H1 (cell line): ENCODE data around the gene ERN2. TPM values are rescaled to one million over a fixed set of nuclear protein-coding genes. Genes with fewer than 3 reads are reported as not detected.

Source experiments
- CTCF ChIA-PET: fragments of 300-600 bp; sonication (Branson Sonifier 250); formaldehyde crosslinking; loops from one replicate; lab custom pipeline; 2021; ENCODE audit not compliant: partially characterized antibody; lab: Charles Lee
- POLR2A ChIA-PET: fragments of 300-600 bp; sonication (Branson Sonifier 250); formaldehyde crosslinking; loops from one replicate; lab custom pipeline; 2021; ENCODE audit warnings: inconsistent platforms; ENCODE audit not compliant: partially characterized antibody; lab: Charles Lee
- DNase-seq, 2 experiments: peaks; one replicate each; pipeline versions ENCODE4 v3.0.0 to v3.0.0-alpha.2; 2010 to 2022; ENCODE audit warnings: low spot score in 2 of 2, low read depth in 1 of 2, mixed read lengths in 1 of 2
- FAIRE-seq: peaks from 2 replicates; lab custom pipeline; 2011; peaks lifted over from hg19 to GRCh38; lab: Jason Lieb, UNC
- H2AFZ ChIP-seq: 2 replicates; pipeline ENCODE4 v1.8.1; 2012; ENCODE audit warnings: low read length, inconsistent platforms
- H2AK5ac ChIP-seq: 2 replicates; pipeline ENCODE4 v1.6.1; 2013; ENCODE audit warnings: low read depth, low read length
- H2BK120ac ChIP-seq: replicated peaks from 2 replicates; pipeline ENCODE3; 2013; ENCODE audit warnings: low read depth, low read length, inconsistent platforms
- H2BK12ac ChIP-seq: 2 replicates; pipeline ENCODE4 v1.6.1; 2013; ENCODE audit warnings: low read depth, low read length
- H2BK15ac ChIP-seq: 2 replicates; pipeline ENCODE4 v1.6.1; 2013; ENCODE audit warnings: low read length
- H2BK20ac ChIP-seq: 2 replicates; pipeline ENCODE4 v1.6.1; 2013; ENCODE audit warnings: low read length
- H2BK5ac ChIP-seq: 2 replicates; pipeline ENCODE4 v1.6.1; 2013; ENCODE audit warnings: low read depth, low read length
- H3K14ac ChIP-seq: 2 replicates; pipeline ENCODE4 v1.6.1; 2013; ENCODE audit warnings: inconsistent platforms; ENCODE audit not compliant: insufficient read length
- H3K18ac ChIP-seq: 2 replicates; pipeline ENCODE4 v1.6.1; 2013; ENCODE audit warnings: low read length; ENCODE audit errors: extremely low read depth
- H3K23ac ChIP-seq: 2 replicates; pipeline ENCODE4 v1.6.1; 2013; ENCODE audit warnings: inconsistent platforms; ENCODE audit not compliant: insufficient read length
- H3K23me2 ChIP-seq: 2 replicates; pipeline ENCODE4 v1.6.1; 2013; ENCODE audit warnings: low read depth, low read length
- H3K27ac ChIP-seq: 2 replicates; pipeline ENCODE4 v1.6.1; 2011; ENCODE audit warnings: low read depth, low read length, inconsistent platforms
- H3K27me3 ChIP-seq, 4 experiments: replicated peaks in 1 of 4; 1 replicate in 1 of 4; 2 replicates in 3 of 4; pipeline versions ENCODE4 v1.6.1 to v1.8.1; 2011 to 2013; ENCODE audit warnings: low read length in 3 of 4, mild to moderate bottlenecking in 3 of 4, inconsistent platforms in 2 of 4, mixed read lengths in 2 of 4, moderate library complexity in 1 of 4; ENCODE audit not compliant: control insufficient read depth in 3 of 4, insufficient read depth in 3 of 4; ENCODE audit errors: extremely low read depth in 1 of 4
- H3K36me3 ChIP-seq, 4 experiments: 2 replicates each; pipeline versions ENCODE4 v1.6.1 to v1.8.1; 2011 to 2013; ENCODE audit warnings: mild to moderate bottlenecking in 4 of 4, low read length in 3 of 4, moderate library complexity in 2 of 4, control low read depth in 1 of 4, inconsistent platforms in 1 of 4; ENCODE audit not compliant: insufficient read depth in 4 of 4, control insufficient read depth in 2 of 4
- H3K4ac ChIP-seq: replicated peaks from 2 replicates; pipeline ENCODE3; 2013; ENCODE audit warnings: low read length, low read depth, mixed read lengths, inconsistent platforms; ENCODE audit not compliant: insufficient read length
- H3K4me1 ChIP-seq, 4 experiments: replicated peaks in 1 of 4; 1 replicate in 1 of 4; 2 replicates in 3 of 4; pipeline versions ENCODE4 v1.6.1 to v1.8.1; 2011 to 2013; ENCODE audit warnings: low read length in 3 of 4, inconsistent platforms in 2 of 4, mixed read lengths in 1 of 4; ENCODE audit not compliant: insufficient read depth in 4 of 4, control insufficient read depth in 3 of 4
- H3K4me2 ChIP-seq, 2 experiments: 2 replicates each; pipeline versions ENCODE4 v1.6.1 to v1.8.1; 2011 to 2013; ENCODE audit warnings: low read depth in 2 of 2, low read length in 2 of 2, control low read depth in 1 of 2, inconsistent platforms in 1 of 2, mild to moderate bottlenecking in 1 of 2; ENCODE audit not compliant: insufficient read depth in 1 of 2
- H3K4me3 ChIP-seq, 4 experiments: fragments of 200-600, 300-600 bp in 1 of 4; sonication (generic), shearing (Covaris generic), sonication (Bioruptor Twin) in 1 of 4; 2 replicates each; pipeline versions ENCODE4 v1.5.1 to v1.8.1; 2011 to 2016; ENCODE audit warnings: low read length in 4 of 4, low read depth in 3 of 4, control low read depth in 2 of 4, inconsistent platforms in 2 of 4, mild to moderate bottlenecking in 2 of 4, mixed read lengths in 1 of 4, moderate library complexity in 1 of 4; ENCODE audit not compliant: insufficient read depth in 2 of 4; ENCODE audit errors: extremely low read depth in 1 of 4
- H3K56ac ChIP-seq: replicated peaks from 2 replicates; pipeline ENCODE3; 2013; ENCODE audit warnings: low read depth, mild to moderate bottlenecking, mixed read lengths, low read length, inconsistent platforms; ENCODE audit not compliant: insufficient read length
- H3K79me1 ChIP-seq: 2 replicates; pipeline ENCODE4 v1.6.1; 2013; ENCODE audit warnings: low read depth, low read length, control low read depth
- H3K79me2 ChIP-seq, 2 experiments: 2 replicates each; pipeline versions ENCODE4 v1.6.1 to v1.8.1; 2012 to 2013; ENCODE audit warnings: low read length in 2 of 2, mild to moderate bottlenecking in 2 of 2, inconsistent platforms in 1 of 2; ENCODE audit not compliant: insufficient read depth in 2 of 2, control insufficient read depth in 1 of 2
- H3K9ac ChIP-seq, 4 experiments: replicated peaks in 1 of 4; 1 replicate in 1 of 4; 2 replicates in 3 of 4; pipeline versions ENCODE4 v1.6.1 to v1.8.1; 2011 to 2013; ENCODE audit warnings: low read depth in 3 of 4, low read length in 3 of 4, control low read depth in 2 of 4, mild to moderate bottlenecking in 2 of 4, moderate library complexity in 2 of 4, inconsistent platforms in 1 of 4; ENCODE audit errors: extremely low read depth in 1 of 4
- H3K9me3 ChIP-seq, 2 experiments: 2 replicates each; pipeline versions ENCODE4 v1.6.1 to v1.8.1; 2012 to 2013; ENCODE audit warnings: mild to moderate bottlenecking in 2 of 2, moderate library complexity in 2 of 2, control low read depth in 1 of 2, inconsistent platforms in 1 of 2, low read depth in 1 of 2, low read length in 1 of 2, mixed read lengths in 1 of 2; ENCODE audit not compliant: insufficient read depth in 2 of 2
- H4K20me1 ChIP-seq, 2 experiments: replicated peaks in 1 of 2; 2 replicates each; pipeline versions ENCODE3 to v1.8.1; 2011 to 2013; ENCODE audit warnings: inconsistent platforms in 2 of 2, low read length in 2 of 2, mild to moderate bottlenecking in 1 of 2; ENCODE audit not compliant: insufficient read depth in 2 of 2, control insufficient read depth in 1 of 2
- H4K5ac ChIP-seq: 2 replicates; pipeline ENCODE4 v1.6.1; 2013; ENCODE audit warnings: low read length, low read depth, mixed read lengths, inconsistent platforms; ENCODE audit not compliant: insufficient read length
- H4K8ac ChIP-seq: 2 replicates; pipeline ENCODE4 v1.8.0; 2013; ENCODE audit warnings: mild to moderate bottlenecking, moderate library complexity, low read length, inconsistent platforms; ENCODE audit not compliant: insufficient read depth; ENCODE audit errors: extremely low read depth
- H4K91ac ChIP-seq: replicated peaks from 2 replicates; pipeline ENCODE3; 2013; ENCODE audit warnings: low read length, mixed read lengths, inconsistent platforms; ENCODE audit not compliant: insufficient read length
- ASH2L ChIP-seq: fragments of 200-600, 300-600 bp; sonication (generic); IDR thresholded peaks from one replicate; pipeline ENCODE4 v1.7.1; 2017; ENCODE audit warnings: low read length
- BACH1 ChIP-seq: IDR thresholded peaks from 2 replicates; pipeline ENCODE4 v1.6.1; 2012; ENCODE audit warnings: low read length, improper control_type of control experiment
- BRCA1 ChIP-seq: IDR thresholded peaks from 2 replicates; pipeline ENCODE4 v1.6.1; 2012; ENCODE audit warnings: low read depth, low read length, improper control_type of control experiment
- CEBPB ChIP-seq: IDR thresholded peaks from 2 replicates; pipeline ENCODE4 v1.6.1; 2012; ENCODE audit warnings: low read depth, low read length
- CHD1 ChIP-seq: IDR thresholded peaks from 2 replicates; pipeline ENCODE4 v1.6.1; 2012; ENCODE audit warnings: low read depth, low read length, improper control_type of control experiment
- GTF2F1 ChIP-seq: IDR thresholded peaks from 2 replicates; pipeline ENCODE4 v1.6.1; 2012; ENCODE audit warnings: low read depth, low read length, improper control_type of control experiment, borderline replicate concordance
- HDAC6 ChIP-seq: IDR thresholded peaks from one replicate; pipeline ENCODE4 v1.7.1; 2012; ENCODE audit warnings: low read depth, mild to moderate bottlenecking, inconsistent platforms, low read length, moderate library complexity
- MAFK ChIP-seq: IDR thresholded peaks from 2 replicates; pipeline ENCODE4 v1.6.1; 2012; ENCODE audit warnings: low read depth, mild to moderate bottlenecking, improper control_type of control experiment, low read length
- PHF8 ChIP-seq: fragments of 200-600 bp; sonication (generic); conservative IDR thresholded peaks from 2 replicates; pipeline ENCODE4 v1.7.1; 2012; ENCODE audit warnings: low read depth, mild to moderate bottlenecking, inconsistent platforms, low read length, moderate library complexity
- SP2 ChIP-seq: IDR thresholded peaks from 2 replicates; pipeline ENCODE4 v1.6.1; 2012; ENCODE audit warnings: mild to moderate bottlenecking, low read length, inconsistent platforms
- TBP ChIP-seq: IDR thresholded peaks from 2 replicates; pipeline ENCODE4 v1.6.1; 2011; ENCODE audit warnings: low read depth, low read length, improper control_type of control experiment
- TEAD4 ChIP-seq: IDR thresholded peaks from 2 replicates; pipeline ENCODE4 v1.6.1; 2012; ENCODE audit warnings: low read depth, low read length, inconsistent platforms, mixed read lengths
- WGBS, 2 experiments: shearing (Covaris generic) in 1 of 2; methylation state at CpG; one replicate each; pipeline versions ENCODE4 v1.1.6 to v1.1.7; 2013 to 2015; ENCODE audit warnings: low lambda C conversion rate in 2 of 2, mixed read lengths in 2 of 2, inconsistent platforms in 1 of 2, low coverage in 1 of 2, missing lambda C conversion rate in 1 of 2; ENCODE audit not compliant: insufficient replicate concordance in 2 of 2, insufficient coverage in 1 of 2, insufficient read length in 1 of 2; ENCODE audit errors: extremely low coverage in 1 of 2, missing lambda C conversion rate in 1 of 2; 5-methylcytosine and 5-hydroxymethylcytosine counted together
- polyA plus RNA-seq, 7 experiments: library from polyadenylated mRNA; depleted of rRNA in 3 of 7; stranded (reverse) in 5 of 7; unstranded in 2 of 7; fragments of >200 nt in 5 of 7; fragments of 200-250 nt in 2 of 7; gene quantifications; 1 replicate in 5 of 7; 2 replicates in 1 of 7; 4 replicates in 1 of 7; pipeline versions ENCODE4 v1.2.1 to v1.2.3, GENCODE V29; 2011 to 2013; ENCODE audit warnings: missing spikeins in 2 of 7, mixed read lengths in 2 of 7
- total RNA-seq: library from RNA; stranded (reverse); fragmentation: NEBNext Ultra II Directional; extraction: Animal tissue kit (Norgen Biotek cat#: 25700); gene quantifications from 2 replicates; pipeline ENCODE4 v1.2.1, GENCODE V29; 2021

ERN2 gene
- total and polyA plus RNA-seq, 2 of the 8 experiments (the other 6 are each of a cell fraction or from before 2014, with no cell fraction given): 2.4 to 4.4 TPM

DNA sequence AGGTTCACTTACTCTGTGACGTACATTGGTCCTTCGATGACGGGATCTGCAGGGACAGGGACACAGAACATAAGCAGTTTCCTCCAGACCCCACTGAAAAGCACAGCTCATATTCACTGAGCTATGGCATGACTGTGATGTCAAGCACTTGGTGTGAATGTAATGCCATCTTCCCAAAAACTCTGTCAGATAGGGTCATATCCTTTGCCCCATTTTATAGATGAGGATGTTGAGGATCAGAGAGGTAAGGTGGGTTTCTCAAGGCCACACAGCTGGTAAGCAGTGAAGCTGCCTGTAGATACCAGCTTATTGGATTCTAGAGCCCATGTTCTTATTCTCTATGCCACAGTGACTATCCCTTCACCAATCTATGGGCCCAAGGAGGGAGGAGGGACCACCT lies 2.5 kb downstream of the ERN2 start:
- no peak overlapping the region for H3K18ac ChIP-seq
- H2BK15ac ChIP-seq: no peak overlapping the region
- POLR2A ChIA-PET: interaction anchor here (1.4 to 1.6 kb wide), 2 partner anchors 11 to 15 kb away, joined by 3 to 4 read pairs; no protein-coding TSS in a partner anchor
- no peaks in the 10 kb centered on the region for H3K79me1 ChIP-seq
- no peak overlapping the region for H3K4me2 ChIP-seq
- no peak overlapping the region for H2BK5ac ChIP-seq
- H3K23ac ChIP-seq: no peak overlapping the region
- WGBS, 2 experiments: 87% methylated on average over 3 of the region's 3 CpGs; no CpG with 5 or more reads in 1 of the 2 experiments
- H4K5ac ChIP-seq: no peak overlapping the region
- H4K91ac ChIP-seq: no peak overlapping the region
- no peak overlapping the region for H3K14ac ChIP-seq
- peaks cover 2 to 21% (median 19%) of the 10 kb centered on the region in 4 experiments for H3K27me3 ChIP-seq
- H2AK5ac ChIP-seq: no peak overlapping the region
- no peak overlapping the region for H2BK12ac ChIP-seq
- no peak for DNase-seq
- no peaks in the 10 kb centered on the region; a peak in 1 of 7 replicates for H3K4me1 ChIP-seq
- peaks cover 8% of the 10 kb centered on the region in 2 experiments; a peak in 2 of 4 replicates for H3K9me3 ChIP-seq
- CTCF ChIA-PET: interaction anchor here (1.5 kb wide), 1 partner anchor 13 kb away, joined by 3 read pairs; no protein-coding TSS in a partner anchor
- no peak overlapping the region for H2BK120ac ChIP-seq
- no peak overlapping the region for H2BK20ac ChIP-seq
- H3K4ac ChIP-seq: no peak overlapping the region
- H3K4me3 ChIP-seq: no peak overlapping the region
- H3K23me2 ChIP-seq: peaks cover 10% of the 10 kb centered on the region; the same call in 1 of the 2 replicates
- no peak overlapping the region for H3K9ac ChIP-seq
- no peaks in the 10 kb centered on the region for H3K79me2 ChIP-seq
- H3K36me3 ChIP-seq: no peaks in the 10 kb centered on the region
- H2AFZ ChIP-seq: no peak overlapping the region
- H3K27ac ChIP-seq: no peak overlapping the region
- no peak overlapping the region for H3K56ac ChIP-seq
- no peak for FAIRE-seq
- no peaks in the 10 kb centered on the region for H4K20me1 ChIP-seq
- H4K8ac ChIP-seq: no peak overlapping the region
- no peak for TF ChIP-seq TEAD4
- TF ChIP-seq TBP: no peak
- no peak for TF ChIP-seq HDAC6
- no peak for TF ChIP-seq PHF8
- no peak for TF ChIP-seq BRCA1
- TF ChIP-seq BACH1: no peak
- TF ChIP-seq SP2: no peak
- TF ChIP-seq MAFK: no peak
- no peak for TF ChIP-seq CHD1
- no peak for TF ChIP-seq GTF2F1
- TF ChIP-seq CEBPB: no peak
- no peak for TF ChIP-seq ASH2L
